Measurements from ENCODE around the gene NFAT5.

DNA sequence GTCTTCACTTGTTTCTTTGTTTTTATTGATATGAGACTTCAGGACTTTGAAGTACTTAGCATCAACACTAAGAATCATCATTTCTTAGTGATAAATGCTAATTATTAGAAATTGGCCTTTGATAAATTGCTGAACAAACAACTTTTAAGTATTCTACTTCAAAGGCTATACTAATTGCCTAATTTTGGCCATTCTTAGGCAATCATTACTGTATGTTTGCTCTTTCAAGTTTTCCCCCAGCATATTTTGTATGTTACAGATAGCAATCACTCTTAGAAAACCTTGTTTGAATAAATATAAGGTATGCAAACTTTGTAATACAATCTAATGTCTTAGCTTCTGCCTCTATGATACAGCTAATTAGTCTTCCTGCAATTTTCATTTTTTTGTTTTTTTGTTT is 114.6 kb downstream of the NFAT5 start:
- TF ChIP-seq, protein P1, sequence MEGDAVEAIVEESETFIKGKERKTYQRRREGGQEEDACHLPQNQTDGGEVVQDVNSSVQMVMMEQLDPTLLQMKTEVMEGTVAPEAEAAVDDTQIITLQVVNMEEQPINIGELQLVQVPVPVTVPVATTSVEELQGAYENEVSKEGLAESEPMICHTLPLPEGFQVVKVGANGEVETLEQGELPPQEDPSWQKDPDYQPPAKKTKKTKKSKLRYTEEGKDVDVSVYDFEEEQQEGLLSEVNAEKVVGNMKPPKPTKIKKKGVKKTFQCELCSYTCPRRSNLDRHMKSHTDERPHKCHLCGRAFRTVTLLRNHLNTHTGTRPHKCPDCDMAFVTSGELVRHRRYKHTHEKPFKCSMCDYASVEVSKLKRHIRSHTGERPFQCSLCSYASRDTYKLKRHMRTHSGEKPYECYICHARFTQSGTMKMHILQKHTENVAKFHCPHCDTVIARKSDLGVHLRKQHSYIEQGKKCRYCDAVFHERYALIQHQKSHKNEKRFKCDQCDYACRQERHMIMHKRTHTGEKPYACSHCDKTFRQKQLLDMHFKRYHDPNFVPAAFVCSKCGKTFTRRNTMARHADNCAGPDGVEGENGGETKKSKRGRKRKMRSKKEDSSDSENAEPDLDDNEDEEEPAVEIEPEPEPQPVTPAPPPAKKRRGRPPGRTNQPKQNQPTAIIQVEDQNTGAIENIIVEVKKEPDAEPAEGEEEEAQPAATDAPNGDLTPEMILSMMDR (IDR thresholded peaks at IDR 0.05), result no peak
- TF ChIP-seq ZFX (IDR thresholded peaks at IDR 0.05; ENCODE audit: borderline replicate concordance), result no peak

Measured in 22Rv1 (cell line).